Femur (tissue), 1 donor: ENCODE measurements around the gene AARS1.
"Not testable (repeated sequence)": the region's sequence is repeated elsewhere in the genome, so short reads cannot be mapped to it uniquely, and the experiment has no call there.

Source experiments
- DNase-seq: peaks from one replicate; pipeline ENCODE4 v3.0.0-alpha.2; 2017

AARS1 gene

GRCh38 chr16:70223216-70223615, 66.1 kb downstream of the AARS1 start:
- not testable (repeated sequence) for DNase-seq

- DNase-seq, result not testable (repeated sequence)
Measured at GRCh38 chr16:70222574-70222973, 66.7 kb downstream of the AARS1 start.

GRCh38 chr16:70218586-70218985, 70.7 kb downstream of the AARS1 start:
- not testable (repeated sequence) for DNase-seq

- DNase-seq, result not testable (repeated sequence)
Measured at GRCh38 chr16:70206382-70206781, 82.9 kb downstream of the AARS1 start.

- DNase-seq, result not testable (repeated sequence)
Measured at GRCh38 chr16:70204668-70205405, 84.5 kb downstream of the AARS1 start.

- DNase-seq, result not testable (repeated sequence)
Measured at GRCh38 chr16:70204010-70204409, 85.3 kb downstream of the AARS1 start.

GRCh38 chr16:70203508-70203907, 85.8 kb downstream of the AARS1 start:
- DNase-seq, result not testable (repeated sequence)
